Central memory CD8-positive, alpha-beta T cell (primary cell): Measurements from ENCODE around the gene CPED1.
"Not testable (repeated sequence)": the region's sequence is repeated elsewhere in the genome, so short reads cannot be mapped to it uniquely, and the experiment has no call there.

ENCODE experiments used
- ATAC-seq: fragments of 150-1000 bp; cut with Tn5 transposase; replicated peaks from 2 replicates; pipeline ENCODE4 v1.10.0; 2022; ENCODE audit warnings: mild to moderate bottlenecking, moderate FRiP score, moderate number of reproducible peaks; ENCODE audit not compliant: poor library complexity, severe bottlenecking; ENCODE audit errors: extremely low read depth
- DNase-seq, 2 donors: peaks; one replicate each; pipeline ENCODE4 v3.0.0; 2021; ENCODE audit warnings: low spot score in 2 of 2
- H3K27ac Mint-ChIP-seq: one replicate; pipeline ENCODE4 v1.8.0; 2022; ENCODE audit warnings: low read depth, mild to moderate bottlenecking, moderate library complexity, mixed read lengths
- H3K27me3 Mint-ChIP-seq: one replicate; pipeline ENCODE4 v1.8.0; 2022; ENCODE audit warnings: mixed read lengths
- H3K36me3 Mint-ChIP-seq: one replicate; pipeline ENCODE4 v1.8.0; 2022; ENCODE audit warnings: mild to moderate bottlenecking, moderate library complexity, mixed read lengths; ENCODE audit not compliant: insufficient read depth
- H3K4me1 Mint-ChIP-seq: one replicate; pipeline ENCODE4 v1.8.0; 2022; ENCODE audit warnings: mixed read lengths
- H3K4me3 Mint-ChIP-seq: one replicate; pipeline ENCODE4 v1.8.0; 2022; ENCODE audit warnings: mild to moderate bottlenecking, moderate library complexity, mixed read lengths
- H3K9me3 Mint-ChIP-seq: one replicate; pipeline ENCODE4 v1.8.0; 2022; ENCODE audit warnings: mixed read lengths

Gene CPED1

DNA sequence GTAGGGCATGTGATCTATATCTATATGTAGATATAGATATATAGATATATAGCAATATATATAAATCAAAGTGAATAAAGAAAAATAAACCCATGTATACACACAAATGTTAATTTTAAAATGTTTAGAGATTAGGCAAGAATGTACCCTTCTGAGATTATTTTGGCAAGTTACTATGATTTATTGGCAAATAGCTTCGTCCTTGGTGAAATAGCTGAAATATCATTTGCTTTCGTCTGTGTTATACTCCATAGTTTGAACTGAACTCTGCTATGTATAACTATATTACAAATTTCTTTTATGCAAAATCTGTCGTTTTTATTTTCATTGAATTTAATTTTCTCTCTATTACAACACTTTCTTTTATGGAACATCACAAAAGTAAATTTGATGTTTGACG is 57.5 kb downstream of the CPED1 start:
- no peaks in the 10 kb centered on the region for H3K9me3 Mint-ChIP-seq
- no peak overlapping the region for H3K27ac Mint-ChIP-seq
- no peaks in the 10 kb centered on the region for H3K4me1 Mint-ChIP-seq
- no peak overlapping the region for H3K4me3 Mint-ChIP-seq
- no peaks in the 10 kb centered on the region for H3K36me3 Mint-ChIP-seq
- peaks cover 30% of the 10 kb centered on the region for H3K27me3 Mint-ChIP-seq
- DNase-seq, result no peak
- no peak for ATAC-seq

DNA sequence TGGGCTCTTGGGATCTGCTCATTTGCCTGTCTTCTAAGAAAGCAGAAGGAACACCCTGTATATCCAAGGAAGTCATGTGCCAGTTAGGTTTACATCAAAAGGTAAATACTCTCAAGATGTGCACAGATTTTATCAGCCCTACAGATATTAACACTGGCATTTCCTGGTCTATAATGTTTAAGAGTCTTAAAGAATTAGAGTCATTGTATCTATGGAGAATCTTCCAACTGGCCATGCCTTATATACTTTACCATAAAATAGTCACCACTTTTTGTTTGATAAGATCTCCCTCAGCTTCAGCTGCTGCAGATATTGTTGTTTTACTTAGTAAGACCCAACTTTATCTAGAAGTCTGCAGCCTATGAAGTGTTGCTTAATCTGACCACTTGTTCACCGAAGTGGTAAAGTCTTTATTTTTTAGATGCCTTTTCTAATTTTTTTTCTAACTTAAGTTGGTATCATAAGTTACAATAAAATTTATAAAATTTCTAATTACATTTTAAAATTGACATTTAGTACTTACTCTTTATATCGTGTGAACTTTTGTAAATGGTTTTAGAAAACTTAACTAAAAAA is 58.5 kb downstream of the CPED1 start:
- Mint-ChIP-seq H3K27me3 (peaks cover 39% of the 10 kb centered on the region), H3K4me3 (no peak overlapping the region), H3K36me3 (no peaks in the 10 kb centered on the region), H3K4me1 (no peaks in the 10 kb centered on the region), H3K9me3 (no peaks in the 10 kb centered on the region), H3K27ac (no peak overlapping the region)
- DNase-seq, result no peak
- ATAC-seq, result no peak

- Mint-ChIP-seq H3K9me3 (no peaks in the 10 kb centered on the region), H3K36me3 (no peaks in the 10 kb centered on the region), H3K4me1 (no peaks in the 10 kb centered on the region), H3K4me3 (no peak overlapping the region), H3K27me3 (peaks cover 44% of the 10 kb centered on the region), H3K27ac (no peak overlapping the region)
- DNase-seq, result no peak
- ATAC-seq, result no peak
Measured at GRCh38 chr7:121048195-121048594, 59.7 kb downstream of the CPED1 start.

DNA sequence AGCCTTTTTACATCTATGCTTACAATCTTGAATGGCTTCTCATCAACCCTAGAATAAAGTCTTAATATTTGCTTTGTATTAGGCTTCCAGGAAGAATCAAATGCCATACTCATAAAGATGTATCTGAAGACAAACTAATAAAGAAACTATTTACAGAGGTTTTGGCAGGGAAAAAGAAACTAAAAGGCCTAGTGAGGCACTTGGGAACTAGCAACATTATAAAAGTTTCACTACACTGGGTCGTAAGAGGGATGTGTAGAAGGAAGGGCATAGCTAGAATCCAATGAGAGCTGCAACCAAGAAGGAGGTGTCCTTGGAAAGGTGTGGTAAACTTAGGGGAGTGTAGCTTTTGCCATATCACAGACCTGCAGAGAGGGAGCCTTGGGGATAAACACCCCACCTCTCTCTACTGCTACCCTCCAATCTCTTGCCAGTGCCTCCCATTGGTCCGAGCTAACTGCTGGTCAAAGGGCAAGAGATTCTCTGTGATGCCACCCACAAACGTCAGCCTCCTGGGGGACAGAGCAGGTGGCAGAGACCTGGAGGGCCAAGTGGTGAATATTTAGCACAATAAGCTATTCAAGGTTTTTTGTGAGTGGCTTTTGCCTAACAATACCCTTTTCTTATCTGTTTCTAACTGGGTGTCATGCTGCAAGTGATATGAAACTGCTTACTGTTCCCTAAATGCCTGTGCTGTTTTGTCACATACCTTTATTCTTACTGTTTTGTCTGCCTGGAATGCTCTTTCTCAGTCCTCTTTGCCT is 60.7 kb downstream of the CPED1 start:
- Mint-ChIP-seq H3K36me3 (no peaks in the 10 kb centered on the region), H3K4me3 (no peak overlapping the region), H3K27ac (no peak overlapping the region), H3K9me3 (no peaks in the 10 kb centered on the region), H3K27me3 (peaks cover 45% of the 10 kb centered on the region), H3K4me1 (no peaks in the 10 kb centered on the region)
- ATAC-seq (no peak), DNase-seq (no peak)

GRCh38 chr7:121049897-121050296 is 61.4 kb downstream of the CPED1 start:
- H3K4me3 Mint-ChIP-seq, result no peak overlapping the region
- H3K36me3 Mint-ChIP-seq, result no peaks in the 10 kb centered on the region
- ATAC-seq (no peak), DNase-seq (no peak)
- H3K27ac Mint-ChIP-seq, result no peak overlapping the region
- peaks cover 52% of the 10 kb centered on the region for H3K27me3 Mint-ChIP-seq
- H3K9me3 Mint-ChIP-seq, result no peaks in the 10 kb centered on the region
- no peaks in the 10 kb centered on the region for H3K4me1 Mint-ChIP-seq

DNA sequence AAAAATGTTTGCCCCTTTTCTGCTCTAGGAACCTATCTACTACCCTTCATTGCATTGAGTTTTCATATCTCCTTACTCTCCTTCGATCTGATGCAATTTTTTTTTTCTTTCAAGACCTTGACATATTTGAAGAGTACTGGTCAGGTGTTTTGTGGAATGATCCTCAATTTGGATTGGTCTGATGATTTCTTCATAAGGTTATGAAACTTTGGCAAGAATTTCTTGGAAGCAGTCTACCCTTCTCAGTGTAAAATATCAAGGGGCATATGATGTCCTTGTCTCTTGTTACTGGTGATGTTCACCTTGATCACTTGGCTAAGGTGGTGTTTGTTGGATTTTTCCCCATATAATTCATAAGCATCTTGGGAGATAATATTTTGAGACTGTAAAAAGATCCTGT is 64.7 kb downstream of the CPED1 start:
- Mint-ChIP-seq H3K36me3 (no peaks in the 10 kb centered on the region), H3K27me3 (peaks cover 46% of the 10 kb centered on the region), H3K4me1 (no peaks in the 10 kb centered on the region), H3K27ac (no peak overlapping the region), H3K9me3 (no peaks in the 10 kb centered on the region), H3K4me3 (no peak overlapping the region)
- ATAC-seq (no peak), DNase-seq (no peak)

GRCh38 chr7:121054925-121055324 is 66.4 kb downstream of the CPED1 start:
- H3K4me1 Mint-ChIP-seq, result no peaks in the 10 kb centered on the region
- DNase-seq (no peak), ATAC-seq (no peak)
- peaks cover 36% of the 10 kb centered on the region for H3K27me3 Mint-ChIP-seq
- no peak overlapping the region for H3K4me3 Mint-ChIP-seq
- H3K9me3 Mint-ChIP-seq, result no peaks in the 10 kb centered on the region
- no peaks in the 10 kb centered on the region for H3K36me3 Mint-ChIP-seq
- no peak overlapping the region for H3K27ac Mint-ChIP-seq

- no peak overlapping the region for H3K27ac Mint-ChIP-seq
- no peaks in the 10 kb centered on the region for H3K36me3 Mint-ChIP-seq
- DNase-seq (no peak), ATAC-seq (no peak)
- peaks cover 15% of the 10 kb centered on the region for H3K27me3 Mint-ChIP-seq
- H3K4me1 Mint-ChIP-seq, result no peaks in the 10 kb centered on the region
- no peaks in the 10 kb centered on the region for H3K9me3 Mint-ChIP-seq
- H3K4me3 Mint-ChIP-seq, result no peak overlapping the region
Measured at GRCh38 chr7:121057878-121058277, 69.4 kb downstream of the CPED1 start.

- no peak overlapping the region for H3K27ac Mint-ChIP-seq
- peaks cover 21% of the 10 kb centered on the region for H3K27me3 Mint-ChIP-seq
- no peaks in the 10 kb centered on the region for H3K9me3 Mint-ChIP-seq
- no peaks in the 10 kb centered on the region for H3K4me1 Mint-ChIP-seq
- no peak for ATAC-seq
- no peaks in the 10 kb centered on the region for H3K36me3 Mint-ChIP-seq
- no peak overlapping the region for H3K4me3 Mint-ChIP-seq
- DNase-seq, result no peak
Measured at GRCh38 chr7:121058975-121059374, 70.5 kb downstream of the CPED1 start.

DNA sequence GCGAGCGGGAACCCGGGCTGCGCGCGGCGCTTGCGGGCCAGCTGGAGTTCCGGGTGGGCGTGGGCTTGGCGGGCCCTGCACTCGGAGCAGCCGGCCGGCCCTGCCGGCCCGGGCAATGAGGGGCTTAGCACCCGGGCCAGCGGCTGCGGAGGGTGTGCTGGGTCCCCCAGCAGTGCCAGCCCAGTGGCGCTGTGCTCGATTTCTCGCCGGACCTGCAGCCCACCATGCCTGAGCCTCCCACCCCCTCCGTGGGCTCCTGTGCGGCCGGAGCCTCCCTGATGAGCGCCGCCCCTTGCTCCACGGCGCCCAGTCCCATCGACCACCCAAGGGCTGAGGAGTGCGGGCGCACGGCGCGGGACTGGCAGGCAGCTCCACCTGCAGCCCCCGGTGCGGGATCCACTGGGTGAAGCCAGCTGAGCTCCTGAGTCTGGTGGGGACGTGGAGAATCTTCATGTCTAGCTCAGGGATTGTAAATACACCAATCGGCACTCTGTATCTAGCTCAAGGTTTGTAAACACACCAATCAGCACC is 71.5 kb downstream of the CPED1 start:
- H3K4me1 Mint-ChIP-seq, ATAC-seq, H3K4me3 Mint-ChIP-seq, H3K36me3 Mint-ChIP-seq, H3K27ac Mint-ChIP-seq, DNase-seq, H3K9me3 Mint-ChIP-seq: not testable (repeated sequence)
- H3K27me3 Mint-ChIP-seq, result peaks cover 12% of the 10 kb centered on the region

GRCh38 chr7:121061677-121062582 is 73.4 kb downstream of the CPED1 start:
- DNase-seq, result no peak
- H3K27me3 Mint-ChIP-seq, result peaks cover 10% of the 10 kb centered on the region
- no peak for ATAC-seq
- H3K9me3 Mint-ChIP-seq, result no peaks in the 10 kb centered on the region
- no peak overlapping the region for H3K27ac Mint-ChIP-seq
- no peak overlapping the region for H3K4me3 Mint-ChIP-seq
- H3K36me3 Mint-ChIP-seq, result no peaks in the 10 kb centered on the region
- no peaks in the 10 kb centered on the region for H3K4me1 Mint-ChIP-seq

GRCh38 chr7:121062671-121063279 is 74.3 kb downstream of the CPED1 start:
- no peaks in the 10 kb centered on the region for H3K4me1 Mint-ChIP-seq
- ATAC-seq, result no peak
- no peaks in the 10 kb centered on the region for H3K9me3 Mint-ChIP-seq

More at GRCh38 chr7:121062671-121063279, 74.3 kb downstream of the CPED1 start:
- no peak for DNase-seq
- Mint-ChIP-seq H3K4me3 (no peak overlapping the region), H3K27me3 (peaks cover 10% of the 10 kb centered on the region), H3K36me3 (peaks cover 1% of the 10 kb centered on the region), H3K27ac (no peak overlapping the region)
